Neural crest cell (in vitro differentiated cells): ENCODE measurements around the gene CIC. TPM values are rescaled to one million over a fixed set of nuclear protein-coding genes. Genes with fewer than 3 reads are reported as not detected.

Experiments
- DNase-seq: peaks from one replicate; pipeline ENCODE4 v3.0.0; 2021; ENCODE audit warnings: low read depth, mixed read lengths, low spot score
- H3K27ac Mint-ChIP-seq: one replicate; pipeline ENCODE4 v1.8.0; 2021; ENCODE audit warnings: mild to moderate bottlenecking, mixed read lengths; ENCODE audit not compliant: unreplicated experiment
- H3K27me3 Mint-ChIP-seq: 2 replicates; pipeline ENCODE4 v1.8.0; 2021; ENCODE audit warnings: low read depth, mild to moderate bottlenecking, mixed read lengths
- H3K36me3 Mint-ChIP-seq: 2 replicates; pipeline ENCODE4 v1.8.0; 2021; ENCODE audit warnings: low read depth, mild to moderate bottlenecking, mixed read lengths
- H3K4me1 Mint-ChIP-seq: 2 replicates; pipeline ENCODE4 v1.8.0; 2021; ENCODE audit warnings: mixed read lengths
- H3K4me3 Mint-ChIP-seq: one replicate; pipeline ENCODE4 v1.8.0; 2021; ENCODE audit warnings: mild to moderate bottlenecking, mixed read lengths
- H3K9me3 Mint-ChIP-seq: 2 replicates; pipeline ENCODE4 v1.8.0; 2021; ENCODE audit warnings: mixed read lengths
- CTCF ChIP-seq: fragments of 200-600 bp; sonication (generic); conservative IDR thresholded peaks from 2 replicates; pipeline ENCODE4 v1.5.0; 2021; ENCODE audit warnings: antibody characterized with exemption, mild to moderate bottlenecking
- total RNA-seq: library from RNA; stranded (reverse); gene quantifications from 2 replicates; pipeline ENCODE4 v1.2.1, GENCODE V29; 2021

Gene CIC
- total RNA-seq, 1 donor from 2014 or later: 93.4 TPM

GRCh38 chr19:42322305-42322704 lies 53.3 kb downstream of the CIC start:
- peaks cover 16% of the 10 kb centered on the region for H3K4me1 Mint-ChIP-seq
- H3K27me3 Mint-ChIP-seq: peaks cover 47% of the 10 kb centered on the region
- H3K9me3 Mint-ChIP-seq: no peaks in the 10 kb centered on the region
- no peak overlapping the region for H3K4me3 Mint-ChIP-seq
- H3K36me3 Mint-ChIP-seq: peaks cover 2% of the 10 kb centered on the region
- DNase-seq: no peak
- no peak overlapping the region for H3K27ac Mint-ChIP-seq
- TF ChIP-seq CTCF: no peak

GRCh38 chr19:42323473-42323851 lies 54.4 kb downstream of the CIC start:
- no peak for DNase-seq
- Mint-ChIP-seq H3K4me1 (peaks cover 28% of the 10 kb centered on the region), H3K4me3 (peak overlapping the region; percentile 51), H3K9me3 (no peaks in the 10 kb centered on the region), H3K36me3 (peaks cover 2% of the 10 kb centered on the region), H3K27me3 (peaks cover 47% of the 10 kb centered on the region), H3K27ac (no peak overlapping the region)
- TF ChIP-seq CTCF: no peak

GRCh38 chr19:42323852-42324654 lies 55.0 kb downstream of the CIC start:
- Mint-ChIP-seq H3K27me3 (peaks cover 47% of the 10 kb centered on the region), H3K36me3 (peaks cover 2% of the 10 kb centered on the region), H3K4me3 (no peak overlapping the region), H3K27ac (no peak overlapping the region), H3K4me1 (peaks cover 33% of the 10 kb centered on the region), H3K9me3 (no peaks in the 10 kb centered on the region)
- DNase-seq: no peak
- TF ChIP-seq CTCF: no peak

- no peaks in the 10 kb centered on the region for H3K9me3 Mint-ChIP-seq
- no peak for DNase-seq
- H3K36me3 Mint-ChIP-seq: peaks cover 2% of the 10 kb centered on the region
- no peak overlapping the region for H3K27ac Mint-ChIP-seq
- peaks cover 36% of the 10 kb centered on the region for H3K4me1 Mint-ChIP-seq
- peaks cover 47% of the 10 kb centered on the region for H3K27me3 Mint-ChIP-seq
- TF ChIP-seq CTCF: no peak
- H3K4me3 Mint-ChIP-seq: peak overlapping the region; percentile 88
These were observed 55.7 kb downstream of the CIC start for GRCh38 chr19:42324655-42325307.

- peak within 1 kb of the TSS; percentile 88 for H3K4me3 Mint-ChIP-seq
- H3K36me3 Mint-ChIP-seq: peaks cover 2% of the 10 kb centered on the region
- peaks cover 42% of the 10 kb centered on the region for H3K4me1 Mint-ChIP-seq
- peak; percentile 97 for DNase-seq
- H3K27me3 Mint-ChIP-seq: peaks cover 43% of the 10 kb centered on the region
- H3K9me3 Mint-ChIP-seq: no peaks in the 10 kb centered on the region
- TF ChIP-seq CTCF: peak; percentile 88
- H3K27ac Mint-ChIP-seq: peak within 1 kb of the TSS; percentile 43
These were observed 56.4 kb downstream of the CIC start, which contains the start of gene MEGF8 for GRCh38 chr19:42325308-42325895. MEGF8 (plus strand) TSS chr19:42325635; CDS start chr19:42326244, 609 bp downstream.
